Inflammatory macrophage (primary cell): ENCODE measurements around the gene SETD6.
A peak's percentile ranks its signal among the peaks of the same experiment; 100 is the strongest.

Experiments used
- DNase-seq, 2 donors: peaks; one replicate each; pipeline ENCODE4 v3.0.0-alpha.2; 2020 to 2022

SETD6 gene

GRCh38 chr16:58493756-58494431 lies 21.4 kb upstream of the SETD6 start:
- DNase-seq = no peak

GRCh38 chr16:58494981-58495520 lies 20.3 kb upstream of the SETD6 start:
- DNase-seq = peak; percentile 16 to 19

DNA sequence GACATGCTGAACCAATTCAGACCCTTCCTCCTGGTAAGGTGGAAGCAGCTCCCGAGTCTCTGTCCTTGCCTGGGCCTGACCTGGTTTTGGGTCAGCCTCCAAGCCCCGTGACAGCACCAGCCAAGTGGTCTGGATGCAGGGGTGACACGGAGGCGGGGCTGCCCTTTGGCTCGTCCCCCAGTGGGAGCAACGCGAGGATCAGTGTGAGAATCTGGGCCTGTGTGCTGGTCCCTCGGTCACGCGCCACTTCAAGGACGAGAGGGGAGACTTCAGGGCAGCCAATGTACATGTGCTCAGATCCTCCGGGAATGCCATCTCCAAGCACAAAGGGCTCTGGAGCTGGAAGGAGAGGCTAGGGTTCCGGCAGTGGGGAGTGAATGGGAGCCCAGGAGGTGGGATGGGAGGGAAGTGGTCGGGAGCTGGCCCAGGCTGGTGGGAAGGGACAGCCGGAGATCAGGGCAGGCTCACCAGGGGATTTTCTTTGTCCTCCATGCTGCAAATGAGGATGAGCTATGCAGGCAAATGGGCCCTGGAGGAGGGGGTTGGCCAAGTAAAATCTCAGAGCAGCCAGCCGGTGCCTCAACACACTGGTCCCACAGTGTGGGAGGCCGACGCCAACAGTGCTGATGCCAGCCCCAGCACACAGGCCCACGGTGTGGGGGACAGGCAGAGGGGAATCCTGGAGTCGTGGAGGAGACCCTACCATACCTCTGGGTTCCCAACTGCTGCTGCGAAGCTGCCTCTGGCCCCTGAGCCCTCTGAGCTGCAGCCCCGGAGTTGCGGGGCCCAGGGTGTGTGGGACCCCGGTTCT lies 19.6 kb upstream of the SETD6 start:
- no peak for DNase-seq

GRCh38 chr16:58497468-58497867 lies 17.8 kb upstream of the SETD6 start:
- DNase-seq = no peak

DNA sequence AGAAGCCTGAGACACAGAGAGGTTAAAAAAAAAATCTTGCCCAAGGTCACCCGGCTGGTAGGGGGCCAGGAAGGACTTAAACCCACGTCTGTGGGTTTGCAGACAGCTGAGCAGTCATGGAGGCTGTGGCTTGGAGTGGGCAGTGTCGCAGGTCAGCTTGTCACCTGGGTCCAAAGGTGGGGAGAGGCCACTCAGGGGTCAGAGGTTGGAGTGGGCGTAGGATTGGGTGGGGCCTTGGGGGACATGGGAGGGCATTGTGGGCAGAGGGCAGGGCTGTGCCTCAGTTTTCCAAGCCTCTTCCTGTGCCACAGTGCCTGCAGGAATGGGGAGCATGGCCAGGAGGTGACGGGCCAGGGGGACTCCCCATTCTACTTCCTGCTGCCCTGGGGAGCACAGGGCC lies 17.4 kb upstream of the SETD6 start:
- no peak for DNase-seq

- no peak for DNase-seq
Measured at GRCh38 chr16:58498341-58499091, 16.8 kb upstream of the SETD6 start.

DNA sequence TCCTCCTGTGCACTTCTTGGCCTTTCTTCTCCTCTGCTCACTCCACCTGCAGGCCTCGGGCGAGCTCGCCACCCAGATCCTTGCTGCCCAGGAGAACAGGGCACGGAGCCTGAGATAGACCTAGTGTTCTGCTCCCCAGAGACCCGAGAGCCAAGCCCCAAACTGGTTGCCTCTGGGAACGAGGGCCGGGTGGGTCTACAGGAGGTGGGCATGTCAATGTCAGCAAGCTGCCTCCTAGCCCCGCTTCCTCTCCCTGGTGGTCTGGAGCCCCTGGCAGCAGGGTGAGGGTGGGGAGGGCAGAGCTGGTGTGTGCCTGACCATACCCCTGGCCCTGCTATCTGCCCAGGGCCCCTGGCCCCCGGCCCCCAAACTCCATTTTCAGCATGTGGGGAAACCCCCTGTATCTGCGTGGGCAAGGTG lies 16.2 kb upstream of the SETD6 start:
- no peak for DNase-seq

- DNase-seq = no peak
Measured at GRCh38 chr16:58499615-58500351, 15.5 kb upstream of the SETD6 start, which contains the start of gene NDRG4. NDRG4 (plus strand) TSS chr16:58500143; CDS start chr16:58500249, 106 bp downstream.

DNA sequence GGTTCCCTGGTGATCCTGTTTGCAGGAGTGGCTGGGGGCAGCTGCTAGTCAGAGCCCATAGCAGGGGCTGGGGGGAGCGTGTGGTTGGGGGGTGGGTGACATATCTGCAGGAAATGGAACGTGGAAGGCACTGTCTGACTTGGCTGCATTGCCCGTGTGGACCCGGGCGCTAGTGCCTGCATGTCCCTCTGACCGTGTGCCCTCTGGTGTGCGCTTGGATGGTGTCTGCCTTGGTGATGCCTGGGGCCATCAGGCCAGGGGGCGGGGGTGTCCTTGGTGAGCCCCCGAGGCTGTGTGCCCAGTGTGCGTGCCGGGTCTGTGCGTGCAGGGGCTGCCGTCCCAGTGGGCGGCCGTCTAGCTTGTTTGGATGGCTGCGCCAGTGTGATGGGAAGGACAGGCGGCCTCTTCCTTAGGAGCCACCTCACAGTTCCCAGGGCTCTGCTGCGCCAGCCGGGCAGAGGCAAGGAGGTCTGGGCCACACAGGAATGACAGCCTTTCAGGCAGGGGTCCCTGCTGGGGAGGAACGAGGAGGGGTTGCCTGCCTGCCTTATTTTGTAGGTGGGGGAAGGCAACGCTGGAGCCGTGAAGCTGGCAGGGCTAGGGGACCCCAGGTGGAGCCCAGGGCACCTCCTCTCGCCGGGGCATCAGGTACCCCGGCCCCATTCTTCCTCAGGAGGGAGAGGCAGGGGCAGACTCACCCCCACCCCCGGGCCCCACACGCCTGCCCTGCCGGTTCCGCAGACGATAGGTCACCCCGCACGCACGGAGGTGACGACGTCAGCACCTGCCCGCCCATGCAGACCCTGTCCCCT lies 14.7 kb upstream of the SETD6 start:
- DNase-seq = no peak

DNA sequence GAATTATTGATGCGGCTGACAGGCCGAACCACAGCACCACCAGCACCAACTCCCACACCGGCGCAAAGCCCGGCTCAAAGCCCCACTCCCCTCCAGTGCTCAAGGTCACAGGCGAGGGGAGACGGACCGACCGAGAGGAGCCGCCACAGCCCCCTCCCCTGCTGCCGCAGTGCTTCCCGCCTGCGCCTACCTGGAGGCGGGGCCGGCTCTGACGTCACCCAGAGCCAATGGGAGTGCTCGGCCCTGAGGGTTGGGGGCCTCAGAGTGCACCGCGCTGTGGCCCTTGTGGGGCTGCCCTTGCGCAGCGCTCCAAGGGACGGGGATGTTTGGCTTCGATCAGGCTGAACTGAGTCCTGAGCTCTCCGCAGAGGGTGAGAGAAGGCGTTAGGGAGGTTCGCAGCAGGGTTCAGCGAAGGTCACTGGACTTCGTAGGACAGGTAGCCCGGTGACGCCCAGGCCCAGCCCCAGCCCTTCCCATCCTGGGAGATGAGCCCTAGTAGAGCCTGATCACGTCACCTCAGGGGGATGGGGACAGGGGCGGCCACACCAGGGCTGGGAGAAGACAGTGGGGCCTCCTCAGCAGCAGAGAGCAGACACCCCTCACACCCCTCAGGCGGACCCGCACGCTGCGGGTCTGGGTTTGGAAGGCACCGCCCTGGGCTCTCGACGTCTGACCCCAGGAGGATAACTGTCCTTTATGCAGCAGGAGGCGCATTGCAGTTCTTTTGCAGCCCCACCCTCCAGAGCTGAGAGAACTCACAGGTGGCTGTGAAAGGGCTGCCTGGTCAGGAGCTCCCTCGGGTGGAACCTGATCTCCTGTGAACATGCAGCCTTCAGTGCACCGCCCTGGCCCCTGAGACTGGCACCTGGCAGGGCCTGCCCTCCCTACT lies 13.8 kb upstream of the SETD6 start:
- no peak for DNase-seq

GRCh38 chr16:58502217-58502921 lies 12.9 kb upstream of the SETD6 start:
- no peak for DNase-seq

DNA sequence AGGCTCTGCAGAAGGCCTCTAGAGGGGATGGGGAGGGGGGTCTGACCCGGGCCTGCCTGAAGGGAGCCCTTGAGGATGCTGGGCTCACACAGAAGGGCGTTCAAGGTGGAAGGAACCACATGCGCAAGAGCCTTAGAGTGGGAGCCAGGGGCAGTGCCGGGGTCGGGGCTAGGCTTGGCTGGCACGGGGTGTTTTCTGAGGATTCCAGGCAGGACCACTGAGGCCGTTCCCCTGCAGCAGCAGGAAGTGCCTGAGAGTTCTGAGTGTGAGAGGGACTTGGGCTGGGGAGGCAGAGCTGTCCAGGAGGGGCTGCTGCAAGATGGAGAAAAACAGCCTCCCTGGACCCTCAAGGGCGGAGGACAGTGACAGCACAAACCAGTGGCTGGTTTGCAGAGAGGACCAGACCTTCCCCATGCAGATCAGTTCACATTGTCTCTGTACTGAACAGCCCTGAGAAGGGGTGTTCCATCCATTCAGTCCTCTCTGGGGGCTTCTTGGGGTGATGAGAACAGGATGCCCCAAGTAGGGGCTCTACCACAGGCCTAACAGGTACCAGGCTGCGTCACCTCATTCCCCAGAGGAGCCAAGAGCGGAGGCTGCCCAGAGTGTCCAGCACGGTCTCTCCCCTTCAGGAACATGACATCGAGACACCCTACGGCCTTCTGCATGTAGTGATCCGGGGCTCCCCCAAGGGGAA lies 12.0 kb upstream of the SETD6 start:
- DNase-seq = no peak

GRCh38 chr16:58503863-58504688 lies 11.2 kb upstream of the SETD6 start:
- no peak for DNase-seq

DNA sequence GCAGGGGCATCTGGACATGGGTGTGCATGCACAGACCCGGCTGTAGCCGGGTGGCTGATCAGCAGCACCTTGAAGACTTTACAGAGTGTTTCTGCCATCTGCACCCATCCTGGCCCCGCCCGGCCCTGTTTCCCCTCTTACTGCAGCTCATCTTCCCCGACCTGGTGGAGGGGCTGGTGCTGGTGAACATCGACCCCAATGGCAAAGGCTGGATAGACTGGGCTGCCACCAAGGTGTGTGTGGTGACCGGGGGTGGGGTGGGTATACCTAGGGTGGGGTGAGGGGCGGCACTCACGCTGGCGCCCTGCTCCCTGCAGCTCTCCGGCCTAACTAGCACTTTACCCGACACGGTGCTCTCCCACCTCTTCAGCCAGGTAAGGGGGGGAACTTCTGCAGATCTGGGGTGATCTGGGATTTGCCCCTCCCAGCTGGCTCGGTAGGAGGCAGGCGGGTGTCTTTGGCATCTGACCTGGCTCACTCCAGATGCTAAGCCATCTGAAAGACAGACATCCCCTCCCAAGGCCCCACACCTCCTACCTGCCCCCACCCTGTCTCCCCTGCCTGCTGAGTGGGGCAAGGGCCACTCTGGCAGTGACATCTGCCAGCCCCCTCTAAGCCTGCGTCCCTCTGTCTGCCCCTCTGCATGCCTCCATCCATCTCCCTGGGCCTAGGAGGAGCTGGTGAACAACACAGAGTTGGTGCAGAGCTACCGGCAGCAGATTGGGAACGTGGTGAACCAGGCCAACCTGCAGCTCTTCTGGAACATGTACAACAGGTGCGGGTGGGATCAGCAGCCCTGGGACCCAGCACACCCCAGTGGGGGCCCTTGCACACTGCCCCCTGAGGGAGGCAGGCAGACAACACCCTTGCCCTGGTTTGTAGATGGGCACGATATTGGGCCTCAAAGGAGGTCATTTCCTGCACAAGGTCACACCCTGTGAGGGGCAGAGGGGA lies 8.8 kb upstream of the SETD6 start:
- no peak for DNase-seq

- DNase-seq = no peak
Measured at GRCh38 chr16:58507195-58507962, 7.9 kb upstream of the SETD6 start.
